ENCODE measurements around the gene DENND4B.
"Not testable (repeated sequence)": the region's sequence is repeated elsewhere in the genome, so short reads cannot be mapped to it uniquely, and the experiment has no call there.

The DENND4B gene

GRCh38 chr1:153946622-153947241 lies at the start of gene DENND4B:
TSS of gene DENND4B (minus strand) at chr1:153946718. CDS start at chr1:153944374, 2,344 bp downstream.
- peak; percentile 76 for DNase-seq

GRCh38 chr1:153995640-153996039 lies 49.1 kb upstream of the DENND4B start:
- no peak for DNase-seq

GRCh38 chr1:153995202-153995601 lies 48.7 kb upstream of the DENND4B start:
- no peak for DNase-seq

- DNase-seq = no peak
These were observed 45.3 kb upstream of the DENND4B start for GRCh38 chr1:153991806-153992205.

GRCh38 chr1:153991151-153991630 lies 44.7 kb upstream of the DENND4B start:
- no peak for DNase-seq

- DNase-seq = peak; percentile 82
These were observed 44.1 kb upstream of the DENND4B start, which contains the start of gene RPS27 for GRCh38 chr1:153990468-153991150. TSS of gene RPS27 (plus strand) at chr1:153990762. CDS start at chr1:153990797, 35 bp downstream.

- no peak for DNase-seq
These were observed 41.1 kb upstream of the DENND4B start for GRCh38 chr1:153987621-153988020.

GRCh38 chr1:153985941-153986761 lies 39.6 kb upstream of the DENND4B start, which contains the start of gene RAB13:
TSS of gene RAB13 (minus strand) at chr1:153986339. CDS start at chr1:153986236, 103 bp downstream.
- DNase-seq = no peak

- peak; percentile 68 for DNase-seq
These were observed 38.9 kb upstream of the DENND4B start for GRCh38 chr1:153985341-153985912.

GRCh38 chr1:153984123-153984894 lies 37.8 kb upstream of the DENND4B start:
- no peak for DNase-seq

GRCh38 chr1:153981735-153982134 lies 35.2 kb upstream of the DENND4B start:
- DNase-seq = not testable (repeated sequence)

GRCh38 chr1:153979091-153979490 lies 32.6 kb upstream of the DENND4B start:
- not testable (repeated sequence) for DNase-seq

GRCh38 chr1:153978274-153978909 lies 31.9 kb upstream of the DENND4B start:
- DNase-seq = no peak

GRCh38 chr1:153977250-153978240 lies 31.0 kb upstream of the DENND4B start, which contains the start of gene JTB:
TSS of gene JTB (minus strand) at chr1:153977674. CDS start at chr1:153977252, 422 bp downstream.
- DNase-seq = peak; percentile 88

- no peak for DNase-seq
These were observed 30.3 kb upstream of the DENND4B start for GRCh38 chr1:153976819-153977249.

- no peak for DNase-seq
These were observed 27.0 kb upstream of the DENND4B start for GRCh38 chr1:153973525-153973924.

GRCh38 chr1:153973071-153973470 lies 26.6 kb upstream of the DENND4B start:
- DNase-seq = no peak

GRCh38 chr1:153970346-153970745 lies 23.8 kb upstream of the DENND4B start:
- DNase-seq = no peak

- DNase-seq = no peak
These were observed 22.5 kb upstream of the DENND4B start for GRCh38 chr1:153968972-153969371.

GRCh38 chr1:153968408-153968807 lies 21.9 kb upstream of the DENND4B start:
- no peak for DNase-seq

All from activated naive CD4-positive, alpha-beta T cell treated with anti-CD3 and anti-CD28 coated beads, Interleukin-2, amount 50 U/mL, for 16 hours (primary cell).